CD14-positive monocyte (primary cell): Measurements from ENCODE around the gene LRRC18. TPM values are rescaled to one million over a fixed set of nuclear protein-coding genes. Genes with fewer than 3 reads are reported as not detected.
A peak's percentile ranks its signal among the peaks of the same experiment; 100 is the strongest.

Experiments
- DNase-seq, 3 donors: peaks; one replicate each; pipeline ENCODE4 v3.0.0-alpha.2; 2011 to 2022
- H2AFZ ChIP-seq: 2 replicates; pipeline ENCODE4 v1.6.0; 2012; ENCODE audit warnings: mild to moderate bottlenecking, low read depth, low read length, inconsistent platforms; ENCODE audit not compliant: insufficient read depth, poor library complexity, severe bottlenecking
- H3K27ac ChIP-seq, 2 donors: 1 replicate in 1 of 2; 2 replicates in 1 of 2; pipeline ENCODE4 v1.5.1; 2012 to 2013; ENCODE audit warnings: low read length in 2 of 2, control low read depth in 1 of 2, inconsistent platforms in 1 of 2, low read depth in 1 of 2, mild to moderate bottlenecking in 1 of 2
- H3K27me3 ChIP-seq, 2 donors: one replicate each; pipeline versions ENCODE4 v1.6.0 to v1.6.1; 2011 to 2013; ENCODE audit warnings: low read length in 2 of 2; ENCODE audit not compliant: control insufficient read depth in 2 of 2, insufficient read depth in 2 of 2
- H3K36me3 ChIP-seq, 2 donors: replicated peaks in 1 of 2; 1 replicate in 1 of 2; 2 replicates in 1 of 2; pipeline versions ENCODE4 v1.5.1 to v1.6.1; 2012 to 2013; ENCODE audit warnings: low read length in 2 of 2, control low read depth in 1 of 2, inconsistent platforms in 1 of 2, mild to moderate bottlenecking in 1 of 2; ENCODE audit not compliant: insufficient read depth in 2 of 2, control insufficient read depth in 1 of 2
- H3K4me1 ChIP-seq, 2 donors: 1 replicate in 1 of 2; 2 replicates in 1 of 2; pipeline versions ENCODE4 v1.5.1 to v1.6.1; 2012 to 2013; ENCODE audit warnings: low read length in 2 of 2, control low read depth in 1 of 2, inconsistent platforms in 1 of 2, mild to moderate bottlenecking in 1 of 2, moderate library complexity in 1 of 2; ENCODE audit not compliant: insufficient read depth in 2 of 2, control insufficient read depth in 1 of 2
- H3K4me2 ChIP-seq: replicated peaks from 2 replicates; pipeline ENCODE3; 2012; ENCODE audit warnings: low read length, moderate library complexity, mild to moderate bottlenecking; ENCODE audit not compliant: poor library complexity, severe bottlenecking; ENCODE audit errors: extremely low read depth
- H3K4me3 ChIP-seq, 3 experiments: fragments of 200-600 bp in 1 of 3; sonication (generic) in 1 of 3; replicated peaks in 1 of 3; 1 replicate in 2 of 3; 2 replicates in 1 of 3; pipeline ENCODE4 v1.5.1; 2011 to 2013; ENCODE audit warnings: low read length in 3 of 3, mild to moderate bottlenecking in 3 of 3, control low read depth in 2 of 3, low read depth in 2 of 3, inconsistent platforms in 1 of 3, moderate library complexity in 1 of 3
- H3K79me2 ChIP-seq: 2 replicates; pipeline ENCODE4 v1.6.0; 2012; ENCODE audit warnings: mild to moderate bottlenecking, control low read depth, inconsistent platforms, low read length, moderate library complexity; ENCODE audit not compliant: insufficient read depth
- H3K9ac ChIP-seq: 2 replicates; pipeline ENCODE4 v1.6.0; 2017; ENCODE audit warnings: low read length, mild to moderate bottlenecking; ENCODE audit not compliant: insufficient read depth, poor library complexity, severe bottlenecking
- H3K9me3 ChIP-seq, 2 donors: replicated peaks in 1 of 2; 1 replicate in 1 of 2; 2 replicates in 1 of 2; pipeline versions ENCODE4 v1.5.1 to v1.6.1; 2012 to 2013; ENCODE audit warnings: low read length in 2 of 2, control low read depth in 1 of 2; ENCODE audit not compliant: control insufficient read depth in 1 of 2, insufficient read depth in 1 of 2
- H4K20me1 ChIP-seq: 2 replicates; pipeline ENCODE4 v1.6.0; 2012; ENCODE audit warnings: mild to moderate bottlenecking, low read length, control low read depth, moderate library complexity; ENCODE audit not compliant: insufficient read depth
- H3K27ac Mint-ChIP-seq, 7 donors: one replicate each; pipeline ENCODE4 v1.8.0; 2020; ENCODE audit warnings: mild to moderate bottlenecking in 7 of 7, mixed read lengths in 7 of 7, moderate library complexity in 6 of 7, inconsistent platforms in 2 of 7
- H3K27me3 Mint-ChIP-seq, 3 donors: one replicate each; pipeline ENCODE4 v1.8.0; 2021 to 2022; ENCODE audit warnings: low read depth in 3 of 3, mild to moderate bottlenecking in 3 of 3, mixed read lengths in 3 of 3, moderate library complexity in 3 of 3, inconsistent platforms in 1 of 3
- H3K36me3 Mint-ChIP-seq, 2 donors: one replicate each; pipeline ENCODE4 v1.8.0; 2020; ENCODE audit warnings: mixed read lengths in 2 of 2, inconsistent platforms in 1 of 2, mild to moderate bottlenecking in 1 of 2
- H3K4me1 Mint-ChIP-seq: one replicate; pipeline ENCODE4 v1.8.0; 2020; ENCODE audit warnings: mild to moderate bottlenecking, mixed read lengths
- H3K4me3 Mint-ChIP-seq, 2 donors: one replicate each; pipeline ENCODE4 v1.8.0; 2020; ENCODE audit warnings: mild to moderate bottlenecking in 2 of 2, mixed read lengths in 2 of 2, moderate library complexity in 1 of 2
- H3K9me3 Mint-ChIP-seq, 7 donors: one replicate each; pipeline ENCODE4 v1.8.0; 2020 to 2022; ENCODE audit warnings: mixed read lengths in 7 of 7, mild to moderate bottlenecking in 6 of 7, moderate library complexity in 6 of 7, inconsistent platforms in 2 of 7
- CTCF ChIP-seq: fragments of 200-600 bp; IDR thresholded peaks from one replicate; pipeline ENCODE4 v1.8.0; 2022; ENCODE audit warnings: antibody characterized with exemption, mild to moderate bottlenecking
- WGBS: methylation state at CpG from one replicate; pipeline ENCODE4 v1.1.5; 2013; ENCODE audit warnings: missing lambda C conversion rate; ENCODE audit not compliant: insufficient coverage; 5-methylcytosine and 5-hydroxymethylcytosine counted together
- intact Hi-C, 2 donors: fragments of 100-400 bp; cut with micrococcal nuclease; formaldehyde crosslinking; loops; one replicate each; pipeline versions ENCODE4 v1.15.0 to v1.15.1; 2023
- polyA plus RNA-seq, 3 donors: library from polyadenylated mRNA; depleted of rRNA in 1 of 3; unstranded in 2 of 3; stranded (reverse) in 1 of 3; fragments of 300-500 nt in 2 of 3; fragments of >200 nt in 1 of 3; fragmentation: Illumina TruSeq in 2 of 3; gene quantifications; 1 replicate in 2 of 3; 2 replicates in 1 of 3; pipeline ENCODE4 v1.2.3, GENCODE V29; 2012 to 2021

LRRC18 gene
- polyA plus RNA-seq, 3 donors = not detected

GRCh38 chr10:48902096-48902495 is 37.5 kb downstream of the LRRC18 start:
- peak overlapping the region in 1 of 2 donors; percentile 4 for H3K4me3 Mint-ChIP-seq
- intact Hi-C loops = no loop called here
- peaks cover 23% of the 10 kb centered on the region for H3K4me1 Mint-ChIP-seq
- Histone ChIP-seq H3K9me3 (no peaks in the 10 kb centered on the region), H3K9ac (no peak overlapping the region), H3K79me2 (no peaks in the 10 kb centered on the region), H3K27me3 (no peaks in the 10 kb centered on the region), H3K36me3 (peaks cover 55 to 97% of the 10 kb centered on the region in 2 donors), H4K20me1 (no peaks in the 10 kb centered on the region), H3K4me2 (no peak overlapping the region), H2AFZ (no peak overlapping the region), H3K4me1 (peaks cover 14 to 19% of the 10 kb centered on the region in 2 donors), H3K4me3 (no peak overlapping the region), H3K27ac (no peak overlapping the region)
- no peak for TF ChIP-seq CTCF
- DNase-seq = no peak
- peaks cover 57 to 78% of the 10 kb centered on the region in 2 donors for H3K36me3 Mint-ChIP-seq
- no peaks in the 10 kb centered on the region for H3K9me3 Mint-ChIP-seq
- H3K27me3 Mint-ChIP-seq = no peaks in the 10 kb centered on the region
- no peak overlapping the region for H3K27ac Mint-ChIP-seq
- 100% methylated on average over 2 of the region's 7 CpGs for WGBS

- Mint-ChIP-seq H3K4me1 (peaks cover 23% of the 10 kb centered on the region), H3K4me3 (no peak overlapping the region), H3K9me3 (peaks cover 0 to 2% (median 0%) of the 10 kb centered on the region in 7 donors), H3K27me3 (no peaks in the 10 kb centered on the region), H3K36me3 (peaks cover 61 to 82% of the 10 kb centered on the region in 2 donors), H3K27ac (peak overlapping the region in 3 of 7 donors; percentile 6 to 65 (median 41))
- H3K27ac ChIP-seq = peak overlapping the region in 1 of 2 donors; percentile 73
- H3K4me3 ChIP-seq = no peak overlapping the region
- intact Hi-C loops = no loop called here
- no peak overlapping the region for H3K4me2 ChIP-seq
- no peak overlapping the region for H3K9ac ChIP-seq
- no peaks in the 10 kb centered on the region for H3K9me3 ChIP-seq
- H3K4me1 ChIP-seq = peaks cover 14 to 19% of the 10 kb centered on the region in 2 donors
- no peak for DNase-seq
- H4K20me1 ChIP-seq = no peaks in the 10 kb centered on the region
- TF ChIP-seq CTCF = no peak
- no peaks in the 10 kb centered on the region for H3K27me3 ChIP-seq
- H3K36me3 ChIP-seq = peaks cover 59 to 97% of the 10 kb centered on the region in 2 donors
- H3K79me2 ChIP-seq = no peaks in the 10 kb centered on the region
- WGBS = 100% methylated on average over 4 of the region's 5 CpGs
- H2AFZ ChIP-seq = no peak overlapping the region
These were observed 38.3 kb downstream of the LRRC18 start for GRCh38 chr10:48901319-48901718.
